HG03175 (cell line): ENCODE results near the gene EVA1A.

ENCODE experiments used
- ATAC-seq: cut with Tn5 transposase; IDR thresholded peaks from one replicate; pipeline ENCODE4 v1.9.1; 2021; ENCODE audit warnings: mild to moderate bottlenecking, moderate library complexity; ENCODE audit not compliant: unreplicated experiment

Gene EVA1A

DNA sequence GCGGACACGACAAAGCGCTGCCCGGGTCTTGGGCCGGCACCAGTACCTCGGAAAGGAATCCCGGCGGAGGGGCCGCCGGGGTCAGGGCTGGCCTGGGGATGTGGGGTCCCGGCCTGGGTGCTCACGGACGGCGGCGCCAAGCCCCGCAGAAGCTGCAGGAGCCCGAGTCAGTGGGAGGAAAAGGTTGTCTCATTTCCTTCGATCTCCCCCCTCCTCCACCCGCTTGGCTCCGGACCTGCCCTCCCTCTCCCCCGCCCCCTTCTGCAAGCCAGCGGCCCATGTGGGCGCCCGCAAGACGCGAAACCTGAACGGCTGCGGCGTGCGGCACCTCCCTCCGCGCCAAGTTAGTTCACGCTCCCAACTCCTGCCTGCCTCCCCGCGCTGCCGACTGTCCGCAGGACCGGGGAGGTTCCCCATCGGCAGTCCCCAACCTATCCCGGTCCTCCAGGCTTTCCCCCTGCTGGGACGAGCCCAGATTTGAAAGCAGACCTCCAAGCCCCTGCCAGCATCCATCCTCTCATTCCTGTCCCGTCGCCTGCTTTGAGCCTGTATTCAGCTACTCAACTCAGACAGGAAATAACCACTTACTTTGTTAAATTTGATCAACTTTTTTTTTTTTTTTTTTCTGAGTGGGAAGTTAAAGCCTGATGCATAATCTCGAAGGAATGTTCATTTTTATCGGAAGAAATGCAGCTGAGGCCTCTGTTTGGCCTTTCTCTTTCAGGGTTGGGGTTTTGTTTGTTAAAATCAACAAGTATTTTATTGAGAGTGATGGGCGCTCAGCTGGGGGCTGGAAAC is at the start of gene EVA1A:
EVA1A (minus strand) TSS at position 172 of the 798 bp plus-strand sequence. CDS start 42,799 bp downstream, outside the sequence.
- ATAC-seq, result no peak

DNA sequence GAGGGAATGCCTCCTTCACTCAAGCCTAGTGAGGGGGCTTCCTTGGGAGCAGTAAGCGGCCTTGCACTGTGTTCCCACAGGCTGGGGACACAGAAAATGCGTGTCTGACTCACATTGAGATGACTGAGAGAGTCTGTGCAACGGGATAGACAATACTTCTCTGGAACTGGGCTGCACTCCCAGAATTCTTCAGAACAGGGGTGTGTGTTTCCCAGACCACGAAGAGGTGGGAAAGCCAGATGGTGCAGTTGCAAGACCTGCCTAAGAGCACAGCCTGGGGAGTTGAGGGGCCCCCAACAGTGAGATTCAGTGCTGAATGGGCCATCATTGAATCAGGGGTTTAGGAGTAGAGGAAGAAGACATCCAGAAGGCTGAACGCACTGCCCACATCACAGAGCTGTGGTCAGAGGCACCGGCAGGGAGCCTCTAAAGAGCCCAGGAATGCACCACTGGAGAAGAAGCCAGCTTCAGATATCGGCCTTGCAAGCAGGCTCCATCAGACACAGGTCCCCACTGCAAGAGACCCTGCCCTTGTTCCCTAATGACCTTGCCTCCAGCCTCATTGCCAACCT is 49.3 kb upstream of the EVA1A start:
- ATAC-seq, result no peak

DNA sequence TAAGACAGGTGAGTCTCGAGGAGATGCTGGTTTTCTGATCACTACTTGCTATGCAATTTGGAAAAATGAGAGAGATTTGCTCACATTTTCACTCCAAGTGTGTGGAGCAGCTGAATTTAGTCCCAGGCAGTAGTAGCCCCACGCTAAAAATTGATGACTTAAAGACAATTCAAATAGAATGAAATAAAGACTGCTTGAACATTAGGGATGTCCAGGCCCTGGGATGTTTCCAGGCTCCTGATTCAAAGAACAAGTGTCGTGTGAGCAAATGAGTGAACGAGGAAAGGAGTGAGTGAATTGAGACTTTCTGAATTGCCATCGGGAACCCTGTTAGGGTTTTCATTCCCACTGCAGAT is 48.6 kb upstream of the EVA1A start:
- ATAC-seq, result no peak

GRCh38 chr2:75608684-75609333 is 48.1 kb upstream of the EVA1A start:
- peak; percentile 80 for ATAC-seq

DNA sequence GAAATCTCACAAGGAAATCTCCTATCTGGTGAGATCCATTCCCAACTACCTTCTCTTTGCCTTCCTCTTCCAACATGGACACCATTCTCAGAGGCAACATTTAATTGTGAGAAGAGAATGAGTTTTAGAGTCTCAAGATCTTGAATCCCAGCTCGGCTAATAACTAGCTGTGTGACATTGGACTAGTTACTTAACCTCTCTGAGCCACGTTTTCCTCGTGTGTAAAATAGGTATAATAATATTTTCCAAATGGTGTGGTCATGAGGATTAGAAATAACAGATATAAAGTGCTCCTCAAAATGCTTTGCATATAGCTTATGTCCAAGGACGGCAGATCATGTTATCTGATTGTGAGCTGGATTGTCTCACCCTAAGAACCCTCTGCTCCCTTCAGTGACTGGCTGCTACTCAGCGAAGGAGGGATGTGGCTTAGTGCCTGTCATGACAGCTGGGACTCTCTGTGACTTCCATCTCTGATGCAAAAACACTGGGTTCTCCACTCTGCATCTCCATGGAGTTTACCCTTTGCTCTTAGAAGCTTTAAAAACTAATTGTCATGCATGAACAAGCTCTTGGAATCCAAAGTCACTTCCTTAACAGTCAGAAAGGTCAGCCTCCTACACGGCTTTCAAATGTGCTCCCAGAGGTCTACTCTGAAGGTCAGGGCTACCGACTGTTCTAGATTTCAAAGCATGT is 47.4 kb upstream of the EVA1A start:
- ATAC-seq, result no peak

DNA sequence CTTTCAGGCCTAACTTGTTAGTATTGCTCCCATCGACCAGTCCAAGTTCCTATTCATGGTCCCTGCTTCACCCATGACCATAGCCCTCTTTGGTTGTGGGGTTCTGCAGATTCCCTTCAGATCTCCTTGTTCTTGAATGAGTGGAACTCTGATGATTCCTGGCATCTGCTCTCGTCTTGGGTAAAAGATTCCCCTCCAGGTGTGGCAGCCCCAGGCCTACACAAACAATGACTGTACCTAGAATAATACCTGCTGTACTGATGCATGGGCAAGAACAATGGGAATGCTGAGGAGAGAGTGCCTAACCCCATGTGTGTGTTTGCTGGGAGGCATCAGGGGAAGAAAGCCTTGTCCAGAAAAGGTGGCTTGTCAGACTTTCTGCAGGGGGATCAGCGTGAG is 46.7 kb upstream of the EVA1A start:
- no peak for ATAC-seq

DNA sequence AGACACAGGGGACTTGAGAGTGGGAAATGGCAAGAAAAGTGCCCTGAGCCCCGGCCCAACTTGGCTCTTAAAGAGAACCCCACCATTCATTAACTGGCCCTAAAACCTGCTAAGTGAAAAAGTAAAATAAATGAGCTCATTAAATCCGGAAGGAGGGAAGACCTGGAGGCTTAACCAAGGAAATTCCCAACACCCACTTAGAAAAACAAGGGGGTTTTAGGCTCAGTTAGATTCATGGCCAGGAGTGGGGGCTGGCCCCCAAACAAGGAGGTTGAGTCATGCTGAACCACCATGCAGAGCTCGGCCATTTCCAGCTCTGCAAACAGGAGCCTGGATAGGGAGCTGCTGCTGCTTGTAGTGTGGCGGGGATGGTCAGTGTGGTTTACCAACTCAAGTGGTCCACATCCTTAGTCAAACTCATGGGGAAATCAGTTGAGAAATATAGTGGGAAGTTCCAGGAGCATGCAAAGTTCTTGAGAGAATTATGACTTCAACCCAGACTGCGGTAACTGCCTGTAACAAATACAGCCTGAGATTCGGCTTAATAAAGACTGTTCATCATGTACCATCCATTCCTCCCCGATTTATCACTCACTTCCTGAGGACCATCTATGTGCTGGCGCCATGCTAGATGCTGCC is 46.1 kb upstream of the EVA1A start:
- no peak for ATAC-seq

DNA sequence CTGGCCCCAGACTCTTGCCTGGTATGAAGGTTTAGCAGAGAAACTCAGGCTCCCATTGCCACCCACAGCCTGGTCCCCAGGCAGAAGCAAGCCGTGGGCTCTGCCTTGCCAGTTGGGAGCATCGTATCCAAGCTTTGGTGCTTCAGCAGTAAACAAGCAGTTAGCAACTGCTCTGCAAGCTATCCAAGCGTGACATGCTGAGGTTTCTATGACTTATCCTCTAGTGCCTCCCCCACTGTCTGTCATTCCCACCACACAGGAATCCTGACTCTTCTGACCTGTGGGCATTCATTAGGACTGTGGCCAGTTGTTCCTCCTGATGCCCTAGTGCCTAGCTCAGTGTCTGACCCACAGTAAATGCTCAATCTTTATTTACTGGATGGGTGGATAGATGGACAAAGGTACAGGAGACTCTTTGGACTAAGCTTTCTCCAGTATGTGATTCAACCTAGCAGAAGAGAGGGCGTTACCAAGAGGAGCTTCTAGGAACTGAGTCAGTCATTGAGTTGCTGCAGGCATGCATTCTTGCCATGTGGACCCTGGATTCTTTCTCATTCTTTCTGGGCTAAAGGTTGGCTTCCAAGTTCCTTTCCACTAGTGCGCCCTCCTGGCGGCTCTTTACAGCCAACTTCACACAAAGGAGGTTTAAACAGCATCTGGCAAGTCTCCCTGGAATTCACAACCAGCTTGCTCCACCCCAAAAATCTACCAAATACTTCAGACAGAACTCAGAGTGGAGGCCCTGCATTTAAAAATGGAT is 45.2 kb upstream of the EVA1A start:
- no peak for ATAC-seq

GRCh38 chr2:75604484-75604883 is 43.7 kb upstream of the EVA1A start:
- no peak for ATAC-seq

DNA sequence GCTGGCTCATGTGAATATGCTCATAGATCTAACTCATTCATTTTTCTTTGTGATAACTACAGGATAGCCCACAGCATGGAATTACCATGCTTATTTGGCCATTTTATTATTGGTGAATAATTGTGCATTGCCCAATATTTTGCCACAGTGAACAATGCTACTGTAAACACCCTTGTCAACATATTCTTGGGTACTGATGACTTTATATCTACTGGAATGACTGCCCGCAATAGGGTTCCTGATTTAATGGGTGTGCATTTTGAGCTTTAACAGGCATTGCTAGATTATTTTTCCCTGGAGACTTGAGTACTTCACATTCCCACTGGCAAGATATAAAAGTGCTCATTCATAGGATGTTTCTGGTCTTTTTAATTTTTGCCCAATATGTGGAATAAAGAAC is 42.7 kb upstream of the EVA1A start:
- ATAC-seq, result no peak

DNA sequence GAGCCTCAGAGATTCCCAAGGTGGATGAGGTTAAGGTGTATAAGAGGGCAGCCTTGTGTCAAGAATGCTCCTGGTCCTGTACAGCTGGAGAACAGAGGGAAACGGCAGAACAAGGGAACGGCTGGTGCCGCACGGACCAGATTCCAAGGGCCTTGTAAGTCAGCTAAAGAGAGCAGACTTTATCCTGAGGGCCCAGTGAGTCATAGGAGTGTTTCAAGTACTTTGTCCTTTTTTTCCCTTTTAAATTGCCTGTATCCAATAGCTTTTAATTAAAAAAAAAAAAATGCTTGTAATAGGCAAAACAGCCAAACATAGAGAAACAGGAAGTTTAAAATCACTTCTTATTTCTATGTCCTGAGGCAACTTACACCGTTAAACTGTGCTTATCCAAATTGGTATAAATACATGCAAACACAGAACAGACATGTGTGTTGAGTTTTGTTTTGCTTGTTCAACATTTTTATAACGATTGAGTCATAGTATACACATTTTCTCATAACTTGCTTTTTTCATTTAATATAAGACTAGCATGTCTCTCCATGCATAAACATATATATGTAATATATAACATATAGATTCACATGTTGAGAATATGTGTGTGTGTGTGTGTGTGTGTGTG is 42.1 kb upstream of the EVA1A start:
- ATAC-seq, result no peak

DNA sequence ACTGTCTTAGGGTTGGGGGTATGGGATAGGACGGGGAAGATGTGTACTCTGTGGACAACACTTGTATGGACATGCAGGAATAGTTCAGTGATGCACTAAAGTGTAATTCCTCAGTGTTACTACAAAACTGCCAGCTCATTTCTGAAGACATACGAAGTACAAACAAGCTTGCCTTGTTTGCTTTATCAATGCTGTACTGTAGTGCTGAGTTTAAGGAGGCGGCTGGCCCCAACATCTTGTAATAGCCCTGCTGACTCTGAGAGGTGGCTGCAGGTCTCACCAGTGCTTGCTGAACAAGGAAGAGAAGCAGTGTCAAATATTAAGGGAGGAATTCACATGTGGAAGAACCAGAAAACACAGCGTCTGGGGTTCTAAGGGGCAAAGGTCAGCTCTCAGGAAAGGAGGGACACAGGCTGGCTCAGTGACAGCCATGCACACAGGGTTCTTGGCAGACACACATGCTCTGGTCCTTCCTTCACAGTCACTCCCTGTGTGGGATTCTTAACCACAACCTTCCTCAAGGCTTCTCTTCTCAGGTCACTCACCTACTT is 39.8 kb upstream of the EVA1A start:
- ATAC-seq, result no peak

- ATAC-seq, result no peak
Observed at GRCh38 chr2:75598589-75599155, 37.9 kb upstream of the EVA1A start.

DNA sequence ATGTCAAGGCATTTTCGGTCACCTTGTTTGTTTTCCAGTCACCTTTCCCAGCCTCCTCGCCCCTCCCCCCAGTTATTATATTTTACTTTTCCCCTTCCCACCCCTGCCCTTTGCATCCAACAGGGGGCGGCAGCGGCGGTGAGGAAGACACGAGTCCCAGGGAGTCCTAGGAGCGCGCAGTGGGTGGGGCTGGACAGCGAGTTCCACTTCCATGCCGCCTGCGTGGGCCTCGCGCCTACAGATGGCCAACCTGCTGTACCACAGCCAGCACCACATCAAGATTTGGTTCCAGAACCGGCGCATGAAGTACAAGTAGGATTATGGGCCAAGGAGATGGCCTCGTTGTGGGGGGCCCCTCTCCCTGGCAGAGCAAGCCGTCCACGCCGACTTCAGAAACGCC is 37.2 kb upstream of the EVA1A start:
- ATAC-seq, result no peak

DNA sequence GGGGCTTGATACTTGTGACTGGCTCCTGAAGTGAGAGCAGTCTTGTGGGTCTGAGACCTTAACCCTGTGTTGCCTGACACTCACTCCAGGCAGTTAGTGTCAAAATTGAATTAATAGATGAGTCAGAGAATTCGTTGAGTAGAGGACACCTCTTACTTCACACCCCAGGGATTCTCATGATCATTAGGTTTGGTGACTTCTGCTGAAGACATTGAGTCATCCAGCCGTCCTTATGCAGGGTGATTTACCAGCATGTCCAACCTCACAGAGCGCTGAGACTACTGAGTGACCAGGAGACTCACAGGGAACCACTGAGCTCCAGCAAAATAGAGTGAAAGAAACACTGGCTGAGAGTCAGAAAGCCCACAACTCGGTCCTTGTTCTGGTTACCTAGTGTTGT is 36.0 kb upstream of the EVA1A start:
- no peak for ATAC-seq

DNA sequence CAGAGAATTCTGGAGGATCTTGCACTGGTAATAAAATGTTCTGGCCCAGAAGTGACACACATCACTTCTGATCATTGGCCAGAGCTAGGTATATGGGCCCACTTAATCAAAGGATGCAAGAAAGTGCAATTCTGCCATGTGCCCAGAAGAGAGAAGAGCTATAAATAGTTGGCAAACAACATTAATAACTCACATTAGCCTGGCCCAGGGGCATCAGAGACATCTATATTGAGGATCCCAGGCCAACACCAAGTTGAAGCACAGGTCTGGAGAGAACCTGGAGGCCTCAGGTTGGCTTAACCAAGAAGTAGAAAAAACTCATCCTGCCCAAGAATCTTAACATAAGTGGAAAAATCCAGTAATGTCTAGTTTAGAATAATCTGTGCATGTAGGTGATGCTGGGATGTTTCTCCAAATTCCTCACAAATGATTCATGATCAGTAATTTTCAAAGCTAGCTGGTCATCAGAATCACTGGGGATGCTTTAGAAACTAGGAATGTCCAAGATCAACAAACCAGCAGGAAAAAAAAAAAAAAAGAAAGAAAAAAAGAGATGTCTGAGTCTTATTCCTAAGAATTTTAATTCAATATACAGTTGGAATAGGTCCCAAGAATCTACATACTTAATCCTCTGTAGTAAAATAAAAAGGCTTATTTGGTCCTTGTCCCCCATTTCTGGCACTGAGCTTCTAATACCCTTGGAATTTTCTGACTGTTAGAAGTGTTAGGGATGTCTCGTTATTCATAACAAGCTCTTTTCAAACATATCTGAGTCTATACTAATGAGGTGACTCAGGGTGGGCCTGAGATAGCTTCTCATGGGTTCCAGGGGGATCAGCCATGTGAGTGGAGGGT is 35.0 kb upstream of the EVA1A start:
- no peak for ATAC-seq

DNA sequence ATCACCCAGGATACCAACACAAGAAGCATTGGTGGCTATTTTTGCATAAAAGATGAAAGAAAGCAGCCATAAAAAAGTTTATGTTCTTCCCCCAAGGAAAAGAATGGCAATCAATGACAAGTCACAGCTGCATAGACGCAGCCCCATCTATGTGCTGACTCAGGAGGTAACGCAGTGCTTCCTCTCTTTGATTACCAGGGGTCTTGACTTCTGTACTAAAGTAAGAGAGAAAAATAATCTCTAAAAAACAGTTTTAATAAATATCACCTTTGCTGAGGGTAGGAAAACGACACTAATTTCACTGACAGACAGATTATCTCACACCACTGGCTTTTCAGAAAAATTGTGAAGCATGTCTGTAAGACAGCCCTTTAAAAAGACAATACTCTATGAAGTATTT is 33.9 kb upstream of the EVA1A start:
- ATAC-seq, result no peak

GRCh38 chr2:75592888-75593287 is 32.1 kb upstream of the EVA1A start:
- ATAC-seq, result no peak
